SK-N-SH (cell line): ENCODE measurements around the gene NFIX. TPM values are rescaled to one million over a fixed set of nuclear protein-coding genes. Genes with fewer than 3 reads are reported as not detected.

Source experiments
- polyA plus RNA-seq, 3 experiments: library from polyadenylated mRNA; depleted of rRNA; stranded (reverse); fragments of >200 nt; gene quantifications; 2 replicates each; pipeline ENCODE4 v1.2.3, GENCODE V29; 2012

Gene NFIX
- polyA plus RNA-seq, 1 of the 3 experiments (the other 2 are of a cell fraction): 14.8 TPM

Other genes starting within 250 kb of the NFIX start
- gene BEST2, start 243.7 kb upstream of the NFIX start, polyA plus RNA-seq (2012; rRNA removed): not detected in 2 replicates
- gene HOOK2, start 219.9 kb upstream of the NFIX start, polyA plus RNA-seq (2012; rRNA removed): 23.9 and 33.0 TPM in 2 replicates
- 165 and 224 TPM in 2 replicates for gene JUNB, start 204.0 kb upstream of the NFIX start, polyA plus RNA-seq (2012; rRNA removed)
- gene PRDX2, start 193.7 kb upstream of the NFIX start, polyA plus RNA-seq (2012; rRNA removed): 215 and 341 TPM in 2 replicates
- not detected in 2 replicates for gene THSD8, start 193.4 kb upstream of the NFIX start, polyA plus RNA-seq (2012; rRNA removed)
- gene RNASEH2A, start 188.9 kb upstream of the NFIX start, polyA plus RNA-seq (2012; rRNA removed): 35.2 and 48.1 TPM in 2 replicates
- 0.47 and 0.72 TPM in 2 replicates for gene RTBDN, start 160.9 kb upstream of the NFIX start, polyA plus RNA-seq (2012; rRNA removed)
- 4.3 and 9.7 TPM in 2 replicates for gene MAST1, start 157.0 kb upstream of the NFIX start, polyA plus RNA-seq (2012; rRNA removed)
- 29.8 and 40.7 TPM in 2 replicates for gene DNASE2, start 114.0 kb upstream of the NFIX start, polyA plus RNA-seq (2012; rRNA removed)
- not detected in 2 replicates for gene KLF1, start 108.3 kb upstream of the NFIX start, polyA plus RNA-seq (2012; rRNA removed)
- gene GCDH, start 104.3 kb upstream of the NFIX start, polyA plus RNA-seq (2012; rRNA removed): 29.4 and 36.6 TPM in 2 replicates
- gene SYCE2, start 76.2 kb upstream of the NFIX start, polyA plus RNA-seq (2012; rRNA removed): 0.44 and 1.1 TPM in 2 replicates
- 56.8 and 170 TPM in 2 replicates for gene FARSA, start 61.8 kb upstream of the NFIX start, polyA plus RNA-seq (2012; rRNA removed)
- 1,316 and 1,334 TPM in 2 replicates for gene CALR, start 56.9 kb upstream of the NFIX start, polyA plus RNA-seq (2012; rRNA removed)
- 60.4 and 116 TPM in 2 replicates for gene RAD23A, start 49.6 kb upstream of the NFIX start, polyA plus RNA-seq (2012; rRNA removed)
- gene GADD45GIP1, start 38.3 kb upstream of the NFIX start, polyA plus RNA-seq (2012; rRNA removed): 65.7 and 91.8 TPM in 2 replicates
- gene DAND5, start 25.9 kb upstream of the NFIX start, polyA plus RNA-seq (2012; rRNA removed): 1.0 and 1.6 TPM in 2 replicates
- gene LYL1, start 107.4 kb downstream of the NFIX start, polyA plus RNA-seq (2012; rRNA removed): 1.1 and 2.2 TPM in 2 replicates
- 60.9 and 64.9 TPM in 2 replicates for gene TRMT1, start 121.3 kb downstream of the NFIX start, polyA plus RNA-seq (2012; rRNA removed)
- 72.8 and 127 TPM in 2 replicates for gene NACC1, start 122.8 kb downstream of the NFIX start, polyA plus RNA-seq (2012; rRNA removed)
- 143 and 163 TPM in 2 replicates for gene STX10, start 154.9 kb downstream of the NFIX start, polyA plus RNA-seq (2012; rRNA removed)
- gene IER2, start 154.9 kb downstream of the NFIX start, polyA plus RNA-seq (2012; rRNA removed): 55.7 and 115 TPM in 2 replicates